Glutamatergic neuron (in vitro differentiated cells): ENCODE measurements around the gene NUP205. TPM values are rescaled to one million over a fixed set of nuclear protein-coding genes. Genes with fewer than 3 reads are reported as not detected.

Experiments
- DNase-seq: peaks from one replicate; pipeline ENCODE4 v3.0.0; 2022
- H3K27ac Mint-ChIP-seq: one replicate; pipeline ENCODE4 v1.8.0; 2020; ENCODE audit warnings: mild to moderate bottlenecking, mixed read lengths, inconsistent platforms; ENCODE audit not compliant: unreplicated experiment
- H3K27me3 Mint-ChIP-seq: one replicate; pipeline ENCODE4 v1.8.0; 2020; ENCODE audit warnings: mild to moderate bottlenecking, moderate library complexity, mixed read lengths, inconsistent platforms; ENCODE audit not compliant: unreplicated experiment
- H3K36me3 Mint-ChIP-seq: one replicate; pipeline ENCODE4 v1.8.0; 2020; ENCODE audit warnings: mild to moderate bottlenecking, mixed read lengths, inconsistent platforms; ENCODE audit not compliant: unreplicated experiment
- H3K4me1 Mint-ChIP-seq: one replicate; pipeline ENCODE4 v1.8.0; 2020; ENCODE audit warnings: mild to moderate bottlenecking, low read depth, mixed read lengths, inconsistent platforms; ENCODE audit not compliant: unreplicated experiment
- H3K4me3 Mint-ChIP-seq: one replicate; pipeline ENCODE4 v1.8.0; 2020; ENCODE audit warnings: mild to moderate bottlenecking, mixed read lengths, inconsistent platforms; ENCODE audit not compliant: unreplicated experiment
- H3K9me3 Mint-ChIP-seq: one replicate; pipeline ENCODE4 v1.8.0; 2020; ENCODE audit warnings: mild to moderate bottlenecking, moderate library complexity, mixed read lengths, inconsistent platforms; ENCODE audit not compliant: unreplicated experiment
- CTCF ChIP-seq: fragments of 200-600 bp; sonication (generic); IDR thresholded peaks from one replicate; pipeline ENCODE4 v1.5.0; 2021; ENCODE audit not compliant: partially characterized antibody, unreplicated experiment
- long read RNA-seq: library from polyadenylated mRNA; unstranded; transcript quantifications from one replicate; pipeline ENCODE4 v2.0.0, GENCODE V29; 2020; ENCODE audit not compliant: unreplicated experiment
- total RNA-seq: library from RNA; stranded (reverse); fragmentation: NEBNext Ultra II Directional; extraction: Animal tissue kit (Norgen Biotek cat#: 25700); gene quantifications from one replicate; pipeline ENCODE4 v1.2.1, GENCODE V29; 2021; ENCODE audit not compliant: unreplicated experiment

NUP205 gene
- total RNA-seq = 56.5 TPM
- long read RNA-seq = 0 reads

GRCh38 chr7:135557455-135558336, at the start of gene NUP205:
TSS of gene NUP205 (plus strand) at chr7:135557917. CDS start at chr7:135557945, 28 bp downstream.
- peak; percentile 70 for DNase-seq
- Mint-ChIP-seq H3K4me1 (no peaks in the 10 kb centered on the region), H3K36me3 (no peaks in the 10 kb centered on the region), H3K4me3 (no peak within 1 kb of the TSS), H3K9me3 (no peaks in the 10 kb centered on the region), H3K27ac (no peak within 1 kb of the TSS), H3K27me3 (peaks cover under 1% of the 10 kb centered on the region)
- TF ChIP-seq CTCF = no peak

- no peak for TF ChIP-seq CTCF
- H3K27ac Mint-ChIP-seq = no peak overlapping the region
- DNase-seq = peak; percentile 33
- H3K36me3 Mint-ChIP-seq = no peaks in the 10 kb centered on the region
- no peaks in the 10 kb centered on the region for H3K9me3 Mint-ChIP-seq
- H3K4me3 Mint-ChIP-seq = no peak overlapping the region
- H3K27me3 Mint-ChIP-seq = no peaks in the 10 kb centered on the region
- H3K4me1 Mint-ChIP-seq = peaks cover 7% of the 10 kb centered on the region
Observed at GRCh38 chr7:135508883-135509588, 48.7 kb upstream of the NUP205 start.

- no peak for DNase-seq
- Mint-ChIP-seq H3K27ac (no peak overlapping the region), H3K36me3 (no peaks in the 10 kb centered on the region), H3K4me3 (no peak overlapping the region), H3K4me1 (peaks cover 7% of the 10 kb centered on the region), H3K9me3 (no peaks in the 10 kb centered on the region), H3K27me3 (no peaks in the 10 kb centered on the region)
- TF ChIP-seq CTCF = no peak
Observed at GRCh38 chr7:135509589-135509838, 48.2 kb upstream of the NUP205 start.

GRCh38 chr7:135509839-135510591, 47.7 kb upstream of the NUP205 start, which contains the start of gene CNOT4:
TSS of gene CNOT4 (minus strand) at chr7:135510102. CDS start at chr7:135438331, 71,771 bp downstream.
- Mint-ChIP-seq H3K27ac (no peak within 1 kb of the TSS), H3K27me3 (no peaks in the 10 kb centered on the region), H3K4me3 (no peak within 1 kb of the TSS), H3K36me3 (no peaks in the 10 kb centered on the region), H3K4me1 (peaks cover 7% of the 10 kb centered on the region), H3K9me3 (no peaks in the 10 kb centered on the region)
- no peak for TF ChIP-seq CTCF
- peak; percentile 98 for DNase-seq
